HUES6 (cell line): Measurements from ENCODE around the gene NPY4R.
"Not testable (repeated sequence)": the region's sequence is repeated elsewhere in the genome, so short reads cannot be mapped to it uniquely, and the experiment has no call there.

Source experiments
- H3K27ac ChIP-seq: 2 replicates; pipeline ENCODE4 v1.7.0; 2013; ENCODE audit warnings: low read depth, mild to moderate bottlenecking, low read length, inconsistent platforms
- H3K27me3 ChIP-seq: 2 replicates; pipeline ENCODE4 v1.6.1; 2013; ENCODE audit warnings: low read length; ENCODE audit not compliant: control insufficient read depth, insufficient read depth
- H3K36me3 ChIP-seq: 2 replicates; pipeline ENCODE4 v1.6.1; 2013; ENCODE audit warnings: low read length; ENCODE audit not compliant: control insufficient read depth, insufficient read depth
- H3K4me1 ChIP-seq: 2 replicates; pipeline ENCODE4 v1.6.1; 2013; ENCODE audit warnings: low read length; ENCODE audit not compliant: control insufficient read depth, insufficient read depth
- H3K4me3 ChIP-seq: 2 replicates; pipeline ENCODE4 v1.5.1; 2013; ENCODE audit warnings: low read depth, low read length
- H3K9ac ChIP-seq: one replicate; pipeline ENCODE4 v1.6.1; 2013; ENCODE audit warnings: mild to moderate bottlenecking, low read length
- H3K9me3 ChIP-seq: 2 replicates; pipeline ENCODE4 v1.6.1; 2013; ENCODE audit warnings: low read depth, low read length; ENCODE audit not compliant: control insufficient read depth, insufficient read depth

The NPY4R gene, protein sequence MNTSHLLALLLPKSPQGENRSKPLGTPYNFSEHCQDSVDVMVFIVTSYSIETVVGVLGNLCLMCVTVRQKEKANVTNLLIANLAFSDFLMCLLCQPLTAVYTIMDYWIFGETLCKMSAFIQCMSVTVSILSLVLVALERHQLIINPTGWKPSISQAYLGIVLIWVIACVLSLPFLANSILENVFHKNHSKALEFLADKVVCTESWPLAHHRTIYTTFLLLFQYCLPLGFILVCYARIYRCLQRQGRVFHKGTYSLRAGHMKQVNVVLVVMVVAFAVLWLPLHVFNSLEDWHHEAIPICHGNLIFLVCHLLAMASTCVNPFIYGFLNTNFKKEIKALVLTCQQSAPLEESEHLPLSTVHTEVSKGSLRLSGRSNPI

DNA sequence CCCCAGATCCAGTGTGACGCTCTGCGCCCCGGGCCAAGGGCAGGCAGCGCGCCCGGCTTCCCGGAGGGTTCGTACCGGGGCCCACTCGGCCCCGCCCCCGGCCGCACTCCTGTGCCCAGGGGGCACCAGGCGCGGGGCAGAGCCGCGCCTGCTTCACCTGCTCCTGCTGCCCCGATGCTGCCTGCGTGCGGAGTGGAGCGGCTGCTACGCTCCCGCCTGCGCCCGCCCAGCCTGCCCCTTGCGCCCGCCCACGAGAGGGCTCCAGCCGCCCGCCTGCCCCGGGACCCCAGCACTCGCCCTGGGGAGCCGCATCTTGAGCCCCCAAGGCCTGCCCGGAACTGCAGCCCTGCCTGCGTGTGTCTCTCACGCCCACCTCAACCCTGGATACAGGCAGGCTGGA is at the start of gene NPY4R:
Gene NPY4R (minus strand): TSS at position 194 of the 400 bp plus-strand sequence. CDS start 3,323 bp downstream, outside the sequence.
- not testable (repeated sequence) for H3K27ac ChIP-seq, H3K36me3 ChIP-seq, H3K4me1 ChIP-seq, H3K9me3 ChIP-seq, H3K9ac ChIP-seq, H3K27me3 ChIP-seq
- H3K4me3 ChIP-seq: peak within 1 kb of the TSS; percentile 31; the same call in 1 of the 2 replicates

DNA sequence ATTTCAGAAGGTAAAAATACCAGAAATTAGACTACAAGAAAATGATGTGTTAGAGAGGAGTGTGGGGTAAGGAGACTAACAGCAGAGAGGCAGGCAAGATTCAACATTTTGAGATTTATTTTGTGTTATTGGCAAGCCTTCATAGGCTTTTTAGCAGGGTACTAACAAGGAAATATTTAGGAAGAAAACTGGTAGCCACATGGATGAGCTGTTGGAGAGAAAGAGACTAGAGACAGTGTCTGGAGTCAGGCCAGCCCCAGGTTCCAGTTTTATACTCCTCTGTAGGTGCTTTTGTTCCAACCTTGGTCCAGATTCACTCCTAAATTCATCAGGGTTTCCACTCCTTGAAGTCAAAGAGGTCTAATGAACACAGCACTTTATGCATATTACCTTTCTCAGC is 49.6 kb upstream of the NPY4R start:
- Histone ChIP-seq H3K9me3 (no peaks in the 10 kb centered on the region), H3K4me3 (no peak overlapping the region), H3K9ac (no peak overlapping the region), H3K27me3 (no peaks in the 10 kb centered on the region), H3K36me3 (no peaks in the 10 kb centered on the region), H3K27ac (no peak overlapping the region), H3K4me1 (no peaks in the 10 kb centered on the region; the same call in 1 of the 2 replicates)

DNA sequence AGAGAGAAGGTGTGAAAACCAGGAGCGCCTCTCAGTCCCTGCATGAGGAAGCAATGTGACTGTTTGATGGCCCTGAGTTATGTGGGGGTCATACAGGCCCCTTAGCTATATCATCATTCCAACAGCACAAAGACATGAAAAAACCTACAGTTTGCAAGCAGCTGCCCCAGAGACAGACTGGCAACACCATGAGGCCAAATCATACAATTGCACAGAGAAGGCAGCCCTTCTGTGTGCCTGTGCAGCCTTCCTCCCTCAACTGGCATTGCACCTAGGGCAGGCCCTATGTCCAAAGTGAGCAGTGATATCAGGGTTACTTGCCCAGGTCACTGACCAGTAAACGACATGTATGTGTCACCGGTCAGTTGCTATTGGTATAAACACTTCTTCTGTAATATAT is 49.1 kb upstream of the NPY4R start:
- Histone ChIP-seq H3K4me3 (no peak overlapping the region), H3K36me3 (no peaks in the 10 kb centered on the region), H3K4me1 (no peaks in the 10 kb centered on the region; the same call in 1 of the 2 replicates), H3K9me3 (no peaks in the 10 kb centered on the region), H3K27ac (no peak overlapping the region), H3K9ac (no peak overlapping the region), H3K27me3 (no peaks in the 10 kb centered on the region)

DNA sequence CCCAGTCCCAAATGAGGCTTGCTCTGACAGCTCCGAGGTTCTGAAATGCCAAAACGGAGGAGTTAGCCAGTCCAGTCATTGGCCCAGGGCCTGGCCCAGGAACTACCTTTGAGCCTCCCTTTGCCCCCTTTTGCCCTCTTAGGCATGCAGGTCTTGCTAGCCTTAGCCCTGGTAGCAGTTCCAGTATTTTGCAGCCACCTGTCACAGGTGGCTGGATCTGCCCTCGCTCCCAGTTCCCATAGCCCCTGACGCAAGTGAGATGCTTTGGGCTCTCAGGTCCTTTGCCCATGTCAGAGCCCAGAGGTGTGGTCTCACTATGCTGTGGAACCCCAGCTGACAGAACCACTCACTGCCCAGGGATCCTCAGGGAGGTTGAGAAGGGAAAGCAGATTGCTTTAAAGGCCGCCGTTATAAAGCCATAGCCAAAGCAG is 48.7 kb upstream of the NPY4R start:
- no peak overlapping the region for H3K9ac ChIP-seq
- no peaks in the 10 kb centered on the region; the same call in 1 of the 2 replicates for H3K4me1 ChIP-seq
- H3K36me3 ChIP-seq: no peaks in the 10 kb centered on the region
- no peaks in the 10 kb centered on the region for H3K27me3 ChIP-seq
- H3K27ac ChIP-seq: no peak overlapping the region
- no peaks in the 10 kb centered on the region for H3K9me3 ChIP-seq
- no peak overlapping the region for H3K4me3 ChIP-seq

DNA sequence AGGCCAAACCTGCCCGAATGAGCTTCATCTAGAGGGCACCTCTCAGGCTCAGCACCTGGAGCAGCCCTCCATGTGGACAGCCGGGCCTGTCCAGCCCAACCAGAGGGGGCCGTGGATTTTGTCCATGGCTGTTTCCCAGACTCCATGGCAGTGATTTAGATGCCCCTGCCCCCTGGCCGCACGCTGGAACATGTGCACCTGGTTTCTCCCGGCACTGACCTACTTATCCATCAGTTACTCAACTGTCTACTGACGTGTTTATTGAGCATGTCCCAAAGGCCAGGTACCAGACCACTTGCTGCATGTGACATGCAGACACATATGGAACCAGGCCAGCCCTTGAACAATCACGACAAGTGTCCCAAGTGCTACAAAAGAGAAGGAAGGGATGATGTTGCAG is 47.6 kb upstream of the NPY4R start:
- not testable (repeated sequence) for H3K9ac ChIP-seq, H3K4me1 ChIP-seq, H3K36me3 ChIP-seq, H3K27me3 ChIP-seq, H3K27ac ChIP-seq, H3K9me3 ChIP-seq, H3K4me3 ChIP-seq

DNA sequence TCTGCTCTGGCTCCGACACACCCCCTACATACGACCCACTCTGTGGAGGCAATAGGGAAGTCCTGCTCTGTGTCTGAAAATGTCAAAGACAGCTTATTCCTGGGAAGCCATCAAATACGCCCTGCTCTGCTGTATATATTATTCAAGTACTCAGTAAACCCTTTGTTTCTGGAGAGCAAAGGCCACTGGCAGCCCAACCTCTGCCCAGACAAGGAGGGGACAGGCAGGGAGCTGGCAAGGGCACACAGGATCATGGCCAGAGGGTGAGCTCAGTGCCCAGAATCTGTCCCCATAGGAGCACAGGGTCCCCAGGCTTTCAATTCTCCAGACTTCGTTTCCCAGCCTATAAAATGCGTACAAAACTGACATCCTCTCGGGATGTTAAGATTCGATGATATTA is 47.0 kb upstream of the NPY4R start:
- not testable (repeated sequence) for H3K36me3 ChIP-seq, H3K4me1 ChIP-seq, H3K9ac ChIP-seq, H3K27me3 ChIP-seq, H3K27ac ChIP-seq, H3K4me3 ChIP-seq, H3K9me3 ChIP-seq

DNA sequence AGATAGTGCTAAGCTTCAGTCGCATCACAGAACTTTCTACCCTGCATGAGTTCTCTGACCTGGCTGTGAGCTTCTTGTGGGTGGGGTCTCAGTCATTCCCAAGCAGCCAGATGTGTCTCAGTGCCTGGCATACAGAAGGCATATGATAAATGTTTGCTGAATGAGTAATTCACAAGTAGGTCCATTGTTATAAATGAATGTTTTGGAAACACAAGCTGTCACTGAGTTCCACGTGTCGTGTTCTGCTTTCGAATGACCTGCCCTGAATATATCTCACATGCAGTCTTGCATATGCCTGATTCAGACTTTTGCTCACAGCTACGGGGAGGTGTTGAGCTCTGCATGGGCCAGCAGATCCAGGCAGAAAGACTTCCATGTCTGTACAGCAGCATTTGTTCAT is 46.2 kb upstream of the NPY4R start:
- not testable (repeated sequence) for H3K4me3 ChIP-seq, H3K36me3 ChIP-seq, H3K9me3 ChIP-seq

DNA sequence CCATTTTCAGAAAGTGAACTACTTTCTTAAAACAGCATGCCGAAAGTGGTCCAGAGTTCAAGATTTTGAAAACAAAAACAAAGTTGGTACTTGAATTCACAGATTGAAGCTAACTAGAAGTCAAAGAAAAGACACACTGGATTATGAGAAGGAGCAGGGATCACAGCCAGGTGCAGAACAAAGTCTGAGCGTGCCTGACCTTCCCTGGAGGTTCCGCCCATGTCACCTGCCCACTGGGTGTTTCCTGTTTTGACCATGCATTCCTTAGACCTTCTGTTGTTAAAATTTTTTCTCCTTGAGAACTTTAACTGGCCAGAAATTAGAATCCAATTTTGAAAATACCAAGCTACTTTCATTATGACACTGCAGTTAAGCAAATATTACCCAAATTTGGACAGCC is 34.2 kb upstream of the NPY4R start:
- not testable (repeated sequence) for H3K9me3 ChIP-seq, H3K4me1 ChIP-seq, H3K27ac ChIP-seq, H3K27me3 ChIP-seq, H3K36me3 ChIP-seq, H3K9ac ChIP-seq, H3K4me3 ChIP-seq

More for the DNA sequence above, 46.2 kb upstream of the NPY4R start:
- H3K9ac ChIP-seq, H3K4me1 ChIP-seq, H3K27me3 ChIP-seq, H3K27ac ChIP-seq: not testable (repeated sequence)

DNA sequence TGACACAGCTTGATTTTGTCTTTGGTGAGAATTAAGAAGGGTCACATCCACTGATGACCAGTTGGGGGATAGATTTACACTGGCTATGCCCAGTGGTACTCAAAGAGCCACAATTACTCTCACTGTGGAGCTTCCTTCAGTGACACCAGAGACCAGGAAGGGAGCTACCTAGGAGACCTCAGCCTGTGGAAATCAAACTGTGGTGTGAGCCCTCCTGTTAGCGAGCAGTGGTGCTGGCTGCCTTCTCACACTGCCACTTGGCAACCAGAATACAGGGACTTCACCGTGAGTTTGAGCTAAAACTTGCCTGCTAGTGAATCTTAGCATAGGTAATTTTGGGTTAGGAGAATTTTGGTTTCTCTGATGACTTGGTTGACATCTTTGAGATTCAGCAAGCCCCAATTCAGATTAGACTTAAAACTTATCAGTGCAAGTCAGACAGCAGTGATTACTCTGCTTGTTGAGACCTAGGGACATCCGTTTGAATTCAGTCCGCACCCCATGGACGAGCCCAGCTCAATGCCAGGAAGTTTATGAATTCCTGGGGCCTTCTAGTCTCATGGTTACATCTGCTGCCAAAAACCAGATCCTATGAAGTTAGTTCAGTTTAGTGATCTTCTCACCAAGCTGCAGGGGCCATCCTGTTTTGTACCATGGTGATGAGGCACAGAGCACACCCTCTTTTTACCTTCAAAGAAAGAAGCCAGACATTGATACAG is 33.4 kb upstream of the NPY4R start:
- not testable (repeated sequence) for H3K9me3 ChIP-seq, H3K27ac ChIP-seq, H3K27me3 ChIP-seq, H3K36me3 ChIP-seq, H3K9ac ChIP-seq, H3K4me3 ChIP-seq, H3K4me1 ChIP-seq

DNA sequence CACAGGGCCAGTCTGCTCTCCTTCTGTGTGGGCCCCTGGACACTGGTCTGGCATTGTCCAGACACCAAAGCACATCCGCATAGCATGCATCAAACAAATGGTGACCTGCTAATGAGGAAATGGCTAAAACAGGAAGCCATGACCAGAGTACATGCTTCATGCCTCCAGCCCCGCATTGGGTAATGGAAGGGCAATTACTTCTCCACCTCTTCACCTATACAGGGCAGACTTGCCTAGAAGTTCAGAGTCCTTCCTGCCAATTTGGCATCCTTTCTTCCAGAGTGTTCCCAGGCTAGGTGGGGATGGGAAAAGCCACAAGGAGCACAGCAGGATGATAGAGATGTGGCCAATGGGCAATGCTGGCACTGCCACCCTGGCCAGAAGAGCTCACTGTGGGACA is 32.1 kb upstream of the NPY4R start:
- not testable (repeated sequence) for H3K4me3 ChIP-seq, H3K4me1 ChIP-seq, H3K36me3 ChIP-seq, H3K9ac ChIP-seq, H3K27ac ChIP-seq, H3K27me3 ChIP-seq, H3K9me3 ChIP-seq

DNA sequence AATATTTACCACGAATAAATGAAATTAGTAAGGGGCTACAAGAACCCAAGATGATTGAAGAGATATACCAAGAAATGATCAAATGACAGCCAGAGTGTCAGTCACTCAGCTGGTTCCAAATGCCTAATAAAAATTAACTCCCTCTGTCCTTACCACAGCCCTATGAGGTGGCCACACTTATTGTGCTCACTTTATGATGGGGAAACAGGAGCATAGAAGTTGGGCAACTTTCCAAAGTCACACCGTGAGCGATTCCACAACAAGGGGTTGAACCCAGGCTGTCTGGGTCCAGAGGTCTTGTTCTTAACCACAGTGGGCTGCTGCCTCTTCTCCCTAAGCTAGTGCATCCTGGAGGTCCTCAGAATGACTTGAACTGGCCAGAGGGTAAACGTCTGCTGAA is 31.6 kb upstream of the NPY4R start:
- not testable (repeated sequence) for H3K4me3 ChIP-seq, H3K9ac ChIP-seq, H3K4me1 ChIP-seq, H3K9me3 ChIP-seq, H3K27ac ChIP-seq, H3K36me3 ChIP-seq, H3K27me3 ChIP-seq
